HG02970 (cell line): ENCODE results near the gene CLRN2.

Source experiments
- ATAC-seq: cut with Tn5 transposase; IDR thresholded peaks from one replicate; pipeline ENCODE4 v1.9.1; 2021; ENCODE audit warnings: mild to moderate bottlenecking, moderate library complexity, moderate number of reproducible peaks; ENCODE audit not compliant: unreplicated experiment, low FRiP score

Gene CLRN2

DNA sequence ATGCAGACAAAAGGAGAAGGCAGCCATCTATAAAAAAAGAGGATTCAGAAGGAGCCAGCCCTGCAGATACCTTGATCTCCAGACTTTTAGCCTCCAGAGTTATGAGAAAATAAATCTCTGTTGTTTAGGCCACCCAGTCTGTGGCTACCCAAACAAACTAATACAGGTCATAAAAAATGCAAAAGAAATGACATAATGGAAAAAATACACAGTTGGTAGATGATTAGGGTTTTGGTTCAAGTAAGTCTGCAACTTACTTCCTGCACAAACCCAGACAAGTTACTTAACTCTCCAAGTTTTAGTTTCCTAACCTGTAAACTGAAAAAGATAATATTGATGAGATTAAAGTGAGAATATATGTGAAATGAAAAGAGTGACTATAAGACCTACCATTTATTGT, 14.4 kb upstream of the CLRN2 start:
- no peak for ATAC-seq

DNA sequence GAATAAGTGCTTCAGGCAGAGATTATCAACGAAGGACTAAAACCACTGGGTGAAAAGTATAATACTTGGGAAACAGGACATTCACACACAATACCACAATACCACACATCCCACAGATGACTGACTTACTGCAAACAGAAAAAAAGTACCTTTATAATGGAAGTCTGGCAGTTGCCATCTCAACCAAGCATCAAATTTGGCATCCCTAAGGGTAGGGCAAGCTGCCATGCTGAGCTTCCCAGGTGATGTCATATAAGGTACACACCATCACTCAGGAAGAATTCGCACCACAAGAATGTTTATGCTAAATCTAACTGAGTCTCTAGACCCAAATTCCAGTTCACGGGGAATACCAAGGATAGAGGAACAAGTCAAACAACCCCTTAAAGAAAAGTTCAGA, 12.2 kb upstream of the CLRN2 start:
- no peak for ATAC-seq

DNA sequence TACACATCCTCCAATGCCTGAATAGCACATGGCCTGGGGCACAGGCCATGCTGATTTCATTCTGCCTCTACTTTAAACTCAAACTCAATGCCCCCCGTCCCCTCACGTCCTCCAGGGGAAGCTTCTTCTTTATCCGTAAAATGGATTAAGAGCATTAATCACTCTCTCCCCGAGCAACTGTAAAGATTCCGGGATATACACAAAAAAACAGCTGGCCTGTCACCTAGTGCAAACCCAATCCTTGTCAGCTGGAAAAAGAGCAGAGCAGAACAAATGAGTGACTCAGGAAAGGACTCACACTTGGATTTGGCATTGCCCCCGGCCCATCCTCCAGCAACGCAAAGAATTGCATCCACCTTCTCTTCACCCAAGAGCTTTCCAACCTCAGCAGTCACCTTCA, 10.9 kb upstream of the CLRN2 start:
- ATAC-seq = no peak

DNA sequence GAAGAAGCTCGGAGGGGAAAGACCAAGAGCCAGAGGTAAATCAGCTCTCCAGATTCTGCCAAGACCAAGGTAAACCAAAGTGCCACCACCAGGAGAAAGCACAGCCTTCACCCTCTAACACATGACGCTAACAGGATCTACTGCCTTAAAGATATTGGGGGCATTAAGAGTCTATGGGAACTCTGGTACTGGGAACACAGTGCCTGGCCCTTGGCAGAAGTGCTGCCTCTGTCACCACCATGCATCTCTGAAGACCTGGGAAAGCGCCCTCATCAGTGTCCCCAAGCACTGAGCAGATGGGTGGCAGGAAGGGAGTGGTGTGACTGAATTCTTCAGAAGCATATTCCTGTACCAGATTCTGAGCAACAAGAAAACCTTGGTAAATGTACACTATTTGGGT, 4.4 kb upstream of the CLRN2 start:
- ATAC-seq = no peak

DNA sequence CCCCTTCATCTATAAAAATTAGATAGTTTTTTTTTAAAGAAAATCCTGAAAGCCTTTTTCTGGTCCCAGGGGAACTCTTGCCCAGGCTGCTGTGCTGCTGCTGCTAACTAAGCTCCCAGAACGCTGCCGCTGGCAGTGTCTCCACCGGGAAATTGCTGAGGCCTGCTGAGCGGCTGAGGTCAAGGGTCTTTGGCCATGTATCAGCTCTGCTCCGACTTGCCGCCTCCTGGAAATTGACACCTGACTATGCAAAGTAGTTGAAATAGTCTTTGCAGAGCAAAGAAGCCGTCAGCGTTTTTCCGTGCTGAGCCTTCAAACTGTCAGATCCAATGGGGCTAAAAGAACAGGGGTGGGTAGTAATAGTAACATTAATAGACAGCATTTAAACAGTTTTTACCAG, 3.9 kb upstream of the CLRN2 start:
- no peak for ATAC-seq

DNA sequence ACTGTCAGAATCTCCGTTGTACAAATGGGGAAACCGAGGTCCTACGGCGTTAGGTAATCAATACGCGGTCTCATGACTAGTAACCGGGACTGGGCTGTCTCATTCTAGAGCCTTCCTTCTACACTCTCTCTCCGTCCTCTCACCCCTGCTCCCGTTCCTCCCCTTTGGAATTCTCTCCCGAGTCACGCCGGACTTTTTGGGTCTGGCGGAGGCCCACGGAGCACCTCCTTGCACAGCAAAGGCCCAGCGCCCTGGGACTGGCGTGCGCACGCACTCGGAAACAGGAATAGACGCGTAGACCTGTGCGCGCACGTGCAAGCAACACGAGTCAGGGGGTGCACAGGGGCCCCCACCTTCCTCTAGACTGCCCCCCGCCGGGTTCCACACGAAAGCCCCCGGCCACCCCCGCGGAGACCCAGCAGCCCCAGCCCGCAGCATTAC, 3.4 kb upstream of the CLRN2 start:
- peak; percentile 35 for ATAC-seq

DNA sequence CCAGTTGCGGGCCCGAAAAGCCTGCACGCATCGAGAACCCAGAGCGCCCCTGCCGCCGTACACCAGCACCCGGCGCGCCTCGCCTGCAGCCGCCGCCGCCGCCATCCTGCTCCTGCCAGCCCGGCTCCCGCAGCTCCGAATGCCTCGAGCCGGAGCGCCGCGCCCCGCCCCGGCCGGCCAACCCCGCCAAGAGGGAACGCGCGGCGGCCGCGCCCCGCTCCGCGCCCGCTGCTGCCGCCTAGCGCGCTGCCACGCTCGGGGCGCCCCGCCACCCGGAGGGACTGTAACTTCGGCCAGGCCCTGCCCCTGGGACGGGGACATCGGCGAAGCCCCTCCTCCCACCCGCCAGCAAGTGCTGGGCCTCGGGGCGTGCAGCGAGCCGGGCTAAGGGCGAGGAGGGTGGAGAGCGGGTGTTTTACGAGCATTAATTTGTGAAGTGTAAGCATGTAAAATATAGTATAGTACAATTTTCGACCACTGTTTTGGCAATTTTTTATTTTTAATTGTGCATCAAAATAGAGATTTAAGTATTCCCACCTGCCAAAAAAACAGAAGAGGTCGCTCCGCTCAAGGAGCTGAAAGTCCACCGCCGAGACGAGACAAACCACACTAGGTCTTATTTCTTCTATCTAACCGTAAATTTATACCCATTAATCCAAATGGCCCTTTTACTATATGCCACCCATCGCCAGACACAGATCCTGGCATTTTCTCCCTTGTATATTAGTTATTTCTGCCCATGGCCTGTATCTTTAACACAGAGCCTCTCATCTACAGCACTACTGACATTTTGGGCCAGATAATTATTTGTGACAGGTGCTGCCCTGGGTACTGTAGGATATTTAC, 2.8 kb upstream of the CLRN2 start, which contains the start of gene QDPR:
Gene QDPR (minus strand): TSS at position 141 of the 846 bp plus-strand sequence. CDS start 36 bp downstream, at position 105.
- peak; percentile 95 for ATAC-seq

DNA sequence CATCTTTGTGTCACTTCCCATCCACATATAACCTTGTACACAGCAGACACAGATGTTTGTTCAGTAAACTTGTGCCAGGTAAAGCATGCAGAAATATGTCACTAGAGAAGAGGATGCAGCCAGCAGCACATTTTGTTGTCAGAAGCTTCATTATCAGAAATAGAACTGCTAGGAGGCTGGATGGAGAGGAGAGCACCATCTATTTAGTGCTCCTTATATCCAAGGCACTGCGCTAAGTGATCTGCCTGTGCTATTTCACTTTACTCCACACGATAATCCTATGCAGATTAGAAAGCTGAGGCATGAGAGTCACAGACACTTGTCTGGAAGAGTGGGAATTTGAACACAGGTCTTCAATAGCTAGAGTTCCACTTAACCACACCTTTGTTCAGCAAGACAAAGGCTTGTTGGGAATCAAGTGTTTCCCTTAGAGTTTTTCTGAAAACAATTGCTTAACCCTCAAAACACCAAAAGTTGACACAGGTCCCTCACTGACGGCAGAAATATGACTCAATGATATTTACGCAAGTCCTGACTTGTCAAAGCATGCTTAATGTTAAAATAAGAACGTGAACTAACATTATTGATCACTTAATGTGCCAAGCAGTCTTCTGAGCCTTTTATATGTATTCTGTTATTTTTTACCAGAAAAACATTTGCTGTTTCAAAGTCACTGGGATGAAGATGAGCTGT, 1.8 kb upstream of the CLRN2 start:
- ATAC-seq = no peak

DNA sequence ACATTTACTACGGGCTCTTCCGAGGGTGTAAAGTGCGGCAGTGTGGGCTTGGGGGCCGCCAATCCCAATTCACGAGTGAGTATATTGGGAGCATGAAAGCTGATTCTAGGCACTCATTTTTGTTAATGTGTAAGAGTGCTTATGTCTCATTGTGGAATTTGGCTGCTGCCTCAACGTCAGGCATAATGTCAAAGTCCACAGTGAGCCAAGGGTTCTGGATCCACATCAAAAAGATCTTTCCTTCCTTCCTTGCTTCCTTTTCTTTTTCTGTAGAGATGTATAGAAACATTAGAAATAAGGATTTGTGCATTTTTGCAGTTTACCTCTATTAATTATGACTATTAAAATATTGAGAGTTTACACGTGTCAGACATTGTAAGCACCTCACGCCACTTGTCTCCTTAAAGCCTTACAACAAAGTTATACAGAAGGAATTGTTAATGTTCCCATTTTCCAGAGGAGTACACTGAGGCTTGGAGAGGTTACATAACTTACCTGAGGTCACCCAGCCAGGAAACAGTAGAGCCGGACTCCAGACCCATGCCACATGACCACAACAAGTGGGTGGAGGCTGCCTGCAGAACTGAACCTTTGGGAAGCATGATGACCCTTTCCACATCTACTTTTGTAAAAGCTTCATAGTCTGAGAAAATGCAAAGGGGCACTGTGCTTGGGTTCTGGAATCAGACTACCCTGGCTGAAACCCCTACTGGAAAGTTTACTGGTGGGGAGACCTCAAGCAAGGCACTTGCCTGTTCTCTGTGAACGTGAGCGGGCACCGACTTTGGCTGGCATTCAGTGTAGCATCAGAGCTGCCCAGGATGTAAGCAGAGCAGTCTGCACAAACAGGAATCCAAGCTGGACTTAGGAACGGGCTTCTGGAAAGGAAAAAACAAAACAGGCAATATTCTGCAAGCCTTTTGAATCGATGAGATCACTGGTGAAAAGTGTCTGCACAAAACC, 761 bp downstream of the CLRN2 start:
- no peak for ATAC-seq

DNA sequence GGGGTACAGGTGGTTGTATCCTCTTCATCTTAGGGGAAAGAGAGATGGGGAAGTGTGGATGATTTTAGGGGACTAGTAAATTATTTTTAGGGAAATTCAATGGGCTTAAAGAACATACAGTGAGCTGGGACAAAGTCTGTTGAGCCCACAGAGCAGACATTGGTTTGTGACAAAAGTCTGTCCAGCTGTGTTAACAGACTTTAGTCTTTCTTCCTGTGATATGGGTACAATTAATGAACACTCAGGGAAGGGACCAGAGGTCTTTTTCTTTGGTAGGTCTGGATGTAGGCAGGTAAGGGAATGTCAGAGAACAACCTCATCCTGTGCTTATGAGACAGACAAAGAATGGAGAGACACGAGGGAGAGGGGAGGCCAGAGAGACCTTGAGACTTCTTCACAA, 2.0 kb downstream of the CLRN2 start:
- ATAC-seq = no peak

DNA sequence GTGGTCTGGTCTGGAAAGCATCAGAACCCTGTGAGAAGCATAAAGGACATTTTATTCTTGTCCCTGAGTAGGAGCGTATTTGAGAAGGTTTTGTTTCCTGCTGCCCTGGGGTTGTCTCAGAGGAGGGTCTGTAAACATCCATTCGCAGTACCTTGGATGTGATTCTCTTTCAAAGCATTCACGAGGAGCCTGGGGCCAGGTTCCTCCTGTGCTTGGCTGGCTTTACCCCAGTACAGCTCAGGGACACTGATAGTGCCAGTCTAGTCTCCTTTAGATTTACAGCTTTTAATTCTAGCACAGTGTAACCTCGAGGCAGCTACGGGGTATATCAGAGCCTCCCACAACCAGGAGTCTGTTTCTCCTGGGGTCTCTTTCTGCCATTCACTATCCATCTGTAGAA, 2.7 kb downstream of the CLRN2 start:
- ATAC-seq = no peak

DNA sequence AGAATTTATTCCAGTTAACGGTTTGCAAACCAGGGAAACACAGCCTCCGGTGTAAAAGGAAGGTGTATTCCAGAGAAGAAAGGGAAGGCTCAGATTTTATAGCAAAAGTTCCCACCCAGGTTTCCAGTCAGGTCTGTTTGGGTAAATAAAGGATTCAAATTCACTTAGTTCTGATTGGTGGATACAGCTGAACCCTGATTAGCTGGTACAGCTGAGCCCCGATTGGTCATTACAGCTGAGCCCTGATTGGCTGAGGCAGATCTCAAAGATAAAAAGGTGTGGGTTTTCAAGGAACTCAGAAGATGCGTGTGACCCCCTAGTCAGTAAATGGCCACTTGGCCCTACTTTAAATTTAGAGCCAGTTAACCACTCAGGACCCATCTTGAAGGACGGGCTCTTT, 6.6 kb downstream of the CLRN2 start:
- ATAC-seq = no peak

DNA sequence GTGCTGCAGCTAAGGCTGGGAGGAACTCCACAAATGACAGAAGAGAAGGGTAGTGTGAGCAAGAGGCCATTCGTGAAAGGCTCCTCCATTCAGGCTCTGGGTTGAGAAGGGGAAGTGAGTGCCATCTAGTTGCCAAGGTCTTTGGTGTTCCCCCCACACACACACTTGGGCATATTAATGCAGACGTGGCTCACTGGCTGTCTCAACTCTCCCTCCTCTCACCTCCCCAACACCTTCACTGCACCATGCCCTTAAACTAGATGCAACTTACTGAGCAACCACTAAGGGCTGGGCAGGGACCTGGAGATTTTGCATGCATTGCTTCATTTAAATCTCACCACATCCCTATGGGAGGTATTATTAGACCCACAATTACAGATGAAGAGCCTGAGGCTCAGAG, 8.7 kb downstream of the CLRN2 start:
- no peak for ATAC-seq

DNA sequence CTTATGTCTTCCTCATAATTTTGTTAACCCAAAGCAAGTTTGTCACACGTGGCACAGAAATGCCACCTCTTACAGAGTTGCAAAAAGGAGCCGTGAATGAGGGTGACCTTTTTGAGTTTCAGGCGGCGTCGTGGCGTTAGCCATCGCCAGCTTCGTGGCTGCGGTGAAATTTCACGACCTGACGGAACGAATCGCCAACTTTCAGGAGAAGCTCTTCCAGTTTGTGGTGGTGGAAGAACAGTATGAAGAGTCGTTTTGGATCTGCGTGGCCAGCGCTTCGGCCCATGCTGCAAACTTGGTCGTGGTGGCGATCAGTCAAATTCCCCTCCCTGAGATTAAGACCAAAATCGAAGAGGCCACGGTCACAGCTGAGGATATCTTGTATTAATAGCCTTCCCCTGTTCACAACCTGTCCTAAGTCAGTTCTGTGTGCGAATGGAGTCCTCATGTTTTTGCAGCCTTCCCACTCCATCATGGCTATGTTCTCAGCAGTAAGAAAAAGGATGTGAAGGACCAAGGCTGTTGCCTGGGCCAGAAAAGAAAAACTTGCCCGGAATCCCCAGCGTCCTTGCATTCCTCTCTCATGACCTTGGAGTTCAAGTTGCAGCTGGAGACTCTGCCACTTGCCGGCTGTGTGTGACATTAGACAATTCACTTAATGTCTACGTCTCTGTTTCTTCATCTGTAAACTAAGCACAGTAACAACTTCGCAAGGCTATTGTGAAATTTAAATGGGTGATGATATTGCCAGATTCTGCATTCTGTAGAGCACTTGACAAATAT, 11.9 kb downstream of the CLRN2 start:
- no peak for ATAC-seq

DNA sequence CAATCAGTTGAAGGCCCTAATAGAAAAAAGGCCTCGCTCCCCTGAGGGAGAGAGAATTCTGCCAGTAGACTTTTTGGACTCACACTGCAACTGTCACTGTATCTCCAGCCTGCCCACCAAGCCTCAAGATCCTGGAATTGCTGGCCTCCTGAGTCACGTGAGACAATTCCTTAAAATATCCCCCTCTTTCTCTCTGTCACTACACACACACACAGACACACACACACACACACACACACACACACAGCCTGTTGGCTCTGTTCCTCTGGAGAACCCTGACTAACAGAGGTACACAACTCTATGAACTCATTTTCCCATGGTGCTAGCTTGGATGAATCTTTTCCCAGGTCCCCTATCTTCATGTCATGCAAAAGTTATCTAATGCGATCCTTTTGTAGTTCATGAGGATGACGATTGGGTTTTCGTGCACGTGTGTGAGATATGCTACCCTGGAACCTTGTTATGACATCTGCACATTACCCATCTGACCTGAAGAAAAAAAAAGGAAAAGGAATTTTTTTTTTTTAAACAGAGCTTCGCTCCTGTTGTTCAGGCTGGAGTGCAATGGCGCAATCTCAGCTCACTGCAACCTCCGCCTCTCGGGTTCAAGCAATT, 13.7 kb downstream of the CLRN2 start:
- no peak for ATAC-seq

DNA sequence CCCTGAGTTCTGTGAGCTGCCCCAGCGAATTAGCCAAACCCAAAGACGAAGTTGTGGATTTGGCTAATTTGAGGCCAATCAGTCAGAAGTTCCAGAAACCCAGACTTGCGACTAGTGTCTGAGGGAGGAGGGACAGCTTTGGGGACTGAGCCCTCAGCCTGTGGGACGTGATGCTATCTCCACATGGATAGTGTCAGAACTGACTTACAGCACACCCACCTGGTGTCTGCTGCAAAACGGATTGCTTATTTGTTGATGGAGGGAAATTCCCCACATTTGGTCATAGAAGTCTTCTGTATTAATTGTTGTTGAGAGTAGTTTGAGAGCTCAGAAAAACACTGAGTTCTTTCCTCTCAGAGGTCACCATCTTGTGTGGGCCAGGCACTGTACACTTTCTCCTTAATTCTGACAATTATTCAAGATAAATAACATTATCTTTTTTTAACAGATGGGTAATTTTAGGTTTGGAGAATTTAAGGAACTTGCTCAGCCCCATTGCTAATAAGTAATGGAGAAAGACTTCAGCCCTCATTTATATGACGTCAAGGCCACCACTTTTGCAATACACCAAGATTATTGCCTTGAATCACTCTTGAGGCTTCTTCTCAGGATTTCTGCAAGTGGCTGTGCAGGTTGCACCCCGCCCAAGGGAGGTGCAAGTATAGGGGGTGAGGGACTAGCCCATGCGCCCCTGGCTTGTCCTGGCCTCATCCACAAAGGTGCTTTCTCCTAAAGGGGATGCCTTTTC, 16.7 kb downstream of the CLRN2 start:
- ATAC-seq = no peak

DNA sequence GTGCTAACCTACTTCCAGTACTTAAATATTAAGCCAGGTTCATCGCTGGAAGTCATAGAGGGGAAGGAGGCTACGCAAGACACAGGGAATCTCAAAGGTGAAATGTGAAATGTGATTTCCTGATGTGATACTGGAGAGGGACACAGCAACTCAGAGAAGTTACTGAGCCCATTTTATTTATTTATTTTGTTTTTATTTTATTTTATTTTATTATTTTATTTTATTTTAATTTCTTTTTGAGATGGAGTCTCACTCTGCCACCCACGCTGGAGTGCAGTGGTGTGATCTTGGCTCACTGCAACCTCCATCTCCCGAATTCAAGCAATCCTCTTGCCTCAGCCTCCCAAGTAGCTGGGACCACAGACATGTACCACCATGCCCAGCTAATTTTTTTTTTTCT, 19.7 kb downstream of the CLRN2 start:
- no peak for ATAC-seq

DNA sequence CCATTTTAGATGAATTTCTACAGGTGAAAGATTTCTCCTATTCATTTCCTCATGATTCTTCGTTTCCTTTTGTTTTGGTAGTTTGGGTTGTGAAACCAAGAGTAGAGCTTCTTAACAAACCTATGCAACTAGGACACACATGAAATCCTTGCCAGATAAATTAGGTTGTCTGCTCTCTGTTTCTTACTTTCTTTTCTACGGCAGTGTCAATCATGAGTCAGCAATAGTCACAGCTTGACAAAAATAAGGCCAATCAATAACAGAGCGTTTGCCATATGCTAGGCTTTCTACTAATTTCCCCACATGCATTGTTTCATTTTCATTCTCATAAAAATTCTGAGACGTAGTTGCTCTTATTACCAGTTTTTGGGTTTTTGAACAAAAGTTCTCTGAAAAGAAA, 20.3 kb downstream of the CLRN2 start:
- no peak for ATAC-seq

DNA sequence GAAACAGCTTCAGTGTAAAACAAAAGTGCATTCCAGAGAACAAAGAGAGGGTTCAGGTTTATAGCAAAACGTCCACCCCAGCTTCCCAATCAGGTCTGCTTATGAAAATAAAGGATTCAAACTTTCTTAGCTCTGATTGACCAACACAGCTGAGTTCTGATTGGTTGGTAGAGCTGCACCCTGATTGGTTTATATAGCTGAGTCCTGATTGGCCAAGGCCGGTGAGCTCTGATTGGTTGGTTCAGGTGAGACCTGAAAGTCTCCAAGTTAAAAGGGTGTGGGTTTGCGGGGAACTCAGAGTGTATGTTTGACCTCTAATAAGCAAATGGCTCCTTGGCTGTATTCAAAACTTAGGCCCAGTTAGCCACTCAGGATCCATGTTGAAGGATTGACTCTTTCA, 20.9 kb downstream of the CLRN2 start:
- ATAC-seq = no peak
